ENCODE results near the gene IL6R. TPM values are rescaled to one million over a fixed set of nuclear protein-coding genes. Genes with fewer than 3 reads are reported as not detected.

Gene IL6R
- total RNA-seq, 1 donor from 2014 or later, result 48.5 TPM

- Histone ChIP-seq H3K36me3 (no peaks in the 10 kb centered on the region), H3K9me3 (no peaks in the 10 kb centered on the region), H3K27ac (no peak overlapping the region), H3K27me3 (ENCODE audit: low read depth) (no peaks in the 10 kb centered on the region), H3K4me3 (no peak overlapping the region), H3K4me1 (no peaks in the 10 kb centered on the region)
- DNase-seq (no peak), ATAC-seq (no peak)
- no peak for TF ChIP-seq CTCF (IDR thresholded peaks at IDR 0.05)
- intact Hi-C loops (cut with DNase I), result no loop called here
These were observed 6.5 kb upstream of the IL6R start for GRCh38 chr1:154398678-154399077.

- Histone ChIP-seq H3K4me1 (peaks cover 7% of the 10 kb centered on the region), H3K27ac (no peak overlapping the region), H3K36me3 (no peaks in the 10 kb centered on the region), H3K27me3 (ENCODE audit: low read depth) (no peaks in the 10 kb centered on the region), H3K9me3 (no peaks in the 10 kb centered on the region), H3K4me3 (no peak overlapping the region)
- no peak for TF ChIP-seq CTCF (IDR thresholded peaks at IDR 0.05)
- intact Hi-C loops (cut with DNase I), result no loop called here
- DNase-seq (no peak), ATAC-seq (no peak)
These were observed 4.8 kb upstream of the IL6R start for GRCh38 chr1:154400381-154400801.

DNA sequence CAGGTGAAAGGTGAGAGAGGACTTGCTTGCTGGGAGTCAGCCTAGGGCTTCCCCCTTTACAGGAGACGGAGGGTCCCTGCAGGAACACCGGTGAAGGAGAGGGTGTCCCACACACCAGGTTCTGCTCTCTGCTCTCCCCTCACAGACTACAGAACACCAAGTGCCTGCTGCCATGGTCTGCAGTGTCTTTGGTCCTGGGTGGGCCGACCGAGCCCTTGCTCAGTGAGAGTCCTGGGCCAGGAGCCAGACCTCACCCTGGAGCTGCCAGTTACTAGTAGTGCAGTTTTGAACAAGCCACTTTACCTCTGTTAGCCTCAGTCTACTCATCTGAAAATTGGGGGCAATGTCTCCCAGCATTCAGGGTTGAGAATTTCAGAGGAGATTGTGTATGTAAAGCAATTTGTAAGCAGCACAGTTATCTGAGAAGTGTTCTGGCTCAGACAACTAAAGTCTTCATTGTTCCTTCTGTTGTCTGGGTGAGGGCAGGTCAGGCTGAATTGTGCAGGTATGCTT is 2.7 kb upstream of the IL6R start:
- no peak for TF ChIP-seq CTCF (IDR thresholded peaks at IDR 0.05)
- Histone ChIP-seq H3K27ac (no peak overlapping the region), H3K4me3 (no peak overlapping the region), H3K4me1 (peaks cover 21% of the 10 kb centered on the region), H3K27me3 (ENCODE audit: low read depth) (no peaks in the 10 kb centered on the region), H3K9me3 (no peaks in the 10 kb centered on the region), H3K36me3 (no peaks in the 10 kb centered on the region)
- intact Hi-C loops (cut with DNase I), result no loop called here
- no peak for ATAC-seq
- DNase-seq, result no peak

DNA sequence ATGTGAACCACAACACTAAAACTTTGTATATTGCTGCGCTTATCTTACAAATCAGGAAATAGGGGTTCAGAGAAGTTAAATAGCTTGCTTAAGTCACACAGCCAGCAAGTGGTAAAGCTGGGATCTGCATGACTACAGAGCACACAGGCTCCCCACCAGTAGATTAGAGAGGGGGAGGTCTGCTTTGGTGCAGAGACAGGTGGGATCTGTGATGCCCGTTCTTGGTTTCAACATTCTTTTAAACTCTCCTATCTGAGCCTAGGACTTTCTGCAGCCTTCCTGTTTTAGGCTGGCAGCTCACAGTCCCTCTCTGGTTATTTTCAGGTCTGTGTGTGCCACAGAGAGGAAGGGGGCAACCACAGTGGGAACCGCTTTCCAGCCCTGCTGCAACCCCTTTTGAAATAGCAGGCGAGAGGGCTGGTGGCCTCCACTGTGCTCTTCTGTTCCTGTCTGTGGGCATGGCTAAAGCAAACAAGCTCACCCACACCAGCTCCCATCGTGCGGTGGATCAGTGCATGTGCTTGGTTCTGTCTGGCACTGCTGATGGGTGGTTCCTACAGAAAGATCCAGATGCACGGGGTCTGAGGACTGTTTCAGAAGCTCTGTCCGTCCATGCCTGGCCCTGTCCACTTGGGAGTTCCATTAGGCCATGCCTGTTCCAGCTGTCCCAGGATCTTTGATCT is 1.7 kb upstream of the IL6R start:
- no peak for ATAC-seq
- H3K4me1 ChIP-seq, result peaks cover 30% of the 10 kb centered on the region
- intact Hi-C loops (cut with DNase I), result no loop called here
- no peak overlapping the region for H3K4me3 ChIP-seq
- no peaks in the 10 kb centered on the region for H3K27me3 ChIP-seq (ENCODE audit: low read depth)
- peak overlapping the region; percentile 7 for H3K27ac ChIP-seq
- H3K9me3 ChIP-seq, result no peaks in the 10 kb centered on the region
- H3K36me3 ChIP-seq, result no peaks in the 10 kb centered on the region
- no peak for TF ChIP-seq CTCF (IDR thresholded peaks at IDR 0.05)
- no peak for DNase-seq

DNA sequence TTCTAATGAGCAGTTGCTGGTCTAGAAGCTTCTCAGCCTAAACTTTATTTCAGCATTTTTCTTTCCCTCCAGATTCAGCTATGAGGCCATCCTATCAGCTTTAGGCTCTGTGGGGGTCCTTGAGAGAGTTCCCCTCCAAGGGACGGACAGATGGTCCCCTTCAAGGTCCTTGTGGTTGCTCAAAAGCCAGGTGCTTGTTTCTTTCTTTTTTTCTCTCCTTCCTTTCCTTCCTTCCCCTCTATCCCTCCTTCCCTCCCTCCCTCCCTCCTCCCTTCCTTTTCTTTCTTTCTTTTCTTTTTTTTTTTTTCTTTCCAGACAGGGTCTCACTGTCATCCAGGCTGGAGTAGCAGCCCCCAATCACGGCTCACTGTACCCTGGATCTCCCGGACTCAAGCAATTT is 1.2 kb upstream of the IL6R start:
- Histone ChIP-seq H3K27ac (peak overlapping the region; percentile 7), H3K9me3 (no peaks in the 10 kb centered on the region), H3K4me1 (peaks cover 36% of the 10 kb centered on the region), H3K27me3 (ENCODE audit: low read depth) (no peaks in the 10 kb centered on the region), H3K36me3 (no peaks in the 10 kb centered on the region), H3K4me3 (no peak overlapping the region)
- ATAC-seq (no peak), DNase-seq (no peak)
- intact Hi-C loops (cut with DNase I), result no loop called here
- no peak for TF ChIP-seq CTCF (IDR thresholded peaks at IDR 0.05)
